C4-2B (cell line): ENCODE results near the gene SUGP2.

Experiments
- H3K27ac ChIP-seq: fragments of 450-650 bp; 2 replicates; pipeline ENCODE4 v1.5.1; 2017
- CTCF ChIP-seq: fragments of 450-650 bp; conservative IDR thresholded peaks from 2 replicates; pipeline ENCODE4 v1.5.1; 2017; ENCODE audit warnings: mild to moderate bottlenecking
- ZFX ChIP-seq: fragments of 450-650 bp; IDR thresholded peaks from 2 replicates; pipeline ENCODE4 v1.6.1; 2017

Gene SUGP2

DNA sequence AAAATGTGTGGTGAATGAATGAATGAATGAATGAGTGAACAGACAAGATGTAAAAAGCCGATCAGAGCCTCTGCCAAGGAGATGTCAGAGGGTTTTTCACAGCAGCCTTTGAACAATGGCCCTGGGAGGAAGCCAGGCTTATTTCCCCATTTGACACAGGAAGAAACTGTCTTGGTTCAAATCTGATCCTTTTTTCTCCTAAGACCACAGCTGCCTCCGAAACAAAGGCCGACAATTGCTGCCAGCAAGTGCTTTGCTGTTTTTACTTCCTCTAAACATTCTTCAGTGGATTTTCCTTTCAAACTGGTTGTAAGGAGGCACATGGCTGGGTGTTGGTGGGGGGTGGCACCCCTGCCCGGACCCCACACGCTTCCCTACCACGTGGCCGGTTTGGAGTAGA, 48.1 kb downstream of the SUGP2 start:
- H3K27ac ChIP-seq, result no peak overlapping the region
- TF ChIP-seq CTCF, result no peak
- TF ChIP-seq ZFX, result no peak

DNA sequence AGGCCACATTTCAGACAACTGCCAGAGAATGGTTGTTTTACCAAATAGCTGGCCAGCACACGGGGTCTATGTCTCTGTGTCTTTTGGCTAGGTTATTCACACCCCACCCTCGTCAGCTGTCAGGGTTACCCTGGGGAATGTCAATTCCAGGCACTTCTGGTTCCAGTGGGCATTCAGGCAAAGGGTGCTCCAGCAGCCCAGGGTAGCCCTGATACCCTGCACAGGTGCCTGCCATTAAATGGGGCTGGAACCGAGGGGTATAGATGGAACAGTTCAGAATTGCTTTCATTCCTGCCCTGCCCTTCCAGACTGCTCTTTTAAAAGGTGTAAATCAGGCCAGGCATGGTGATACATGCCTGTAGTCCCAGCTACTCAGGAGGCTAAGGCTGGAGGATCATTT, 49.1 kb downstream of the SUGP2 start:
- no peak for TF ChIP-seq ZFX
- TF ChIP-seq CTCF, result no peak
- no peak overlapping the region for H3K27ac ChIP-seq

DNA sequence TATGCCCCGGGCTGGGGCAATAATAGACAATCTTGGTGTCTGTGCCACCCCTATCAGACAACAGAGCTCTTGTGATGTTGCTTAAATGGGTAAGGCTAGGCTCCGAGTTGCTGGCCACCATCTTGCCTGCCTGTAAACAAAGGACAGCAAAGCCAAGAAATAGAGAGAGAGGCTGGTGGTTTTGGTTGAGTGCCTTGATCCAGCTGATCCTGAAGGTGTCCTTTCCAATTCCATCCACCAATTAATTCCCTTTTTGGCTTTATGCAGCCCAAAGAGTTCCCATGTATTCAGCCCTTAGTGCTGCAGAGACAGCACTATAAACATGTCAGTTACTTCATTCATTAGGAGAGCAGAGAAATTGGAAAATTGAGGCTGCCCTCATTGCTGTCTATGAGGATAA, 50.6 kb downstream of the SUGP2 start:
- no peak for TF ChIP-seq ZFX
- TF ChIP-seq CTCF, result no peak
- no peak overlapping the region for H3K27ac ChIP-seq

GRCh38 chr19:18980432-18981020, 52.8 kb downstream of the SUGP2 start:
- no peak for TF ChIP-seq ZFX
- no peak for TF ChIP-seq CTCF
- H3K27ac ChIP-seq, result no peak overlapping the region

GRCh38 chr19:18978616-18979015, 54.7 kb downstream of the SUGP2 start:
- TF ChIP-seq ZFX (no peak), CTCF (no peak)
- H3K27ac ChIP-seq, result no peak overlapping the region

GRCh38 chr19:18975869-18976268, 57.4 kb downstream of the SUGP2 start:
- no peak overlapping the region for H3K27ac ChIP-seq
- TF ChIP-seq CTCF (no peak), ZFX (no peak)

- TF ChIP-seq CTCF, result no peak
- TF ChIP-seq ZFX, result no peak
- no peak overlapping the region for H3K27ac ChIP-seq
Observed at GRCh38 chr19:18975011-18975410, 58.3 kb downstream of the SUGP2 start.
